Measurements from ENCODE around the gene HPS1. TPM values are rescaled to one million over a fixed set of nuclear protein-coding genes. Genes with fewer than 3 reads are reported as not detected.

HPS1 gene
- total RNA-seq, 2 donors from 2014 or later = 39.6 to 43.3 TPM

DNA sequence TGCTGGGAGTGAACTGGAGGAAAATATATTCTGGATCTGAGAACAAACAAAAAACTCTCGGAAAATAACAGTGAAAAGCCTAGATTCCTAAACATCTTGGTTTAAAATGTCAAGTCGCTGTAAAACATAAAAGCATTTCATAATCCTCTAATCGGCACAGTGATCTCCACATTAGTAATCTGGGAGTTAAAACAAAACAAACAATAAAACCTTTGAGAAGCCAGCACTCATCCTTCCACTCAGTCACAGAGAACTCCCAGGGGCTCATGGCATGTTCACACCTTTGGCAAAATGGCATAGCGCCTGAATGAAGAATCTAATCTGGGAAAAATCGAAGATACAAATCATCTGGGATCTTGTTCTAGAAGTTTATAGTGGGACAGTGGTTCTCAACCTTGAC, 24.1 kb upstream of the HPS1 start:
- H3K27me3 Mint-ChIP-seq (ENCODE audit: insufficient read depth) = peaks cover 37% of the 10 kb centered on the region
- H3K4me1 ChIP-seq (ENCODE audit: control insufficient read depth, insufficient read depth, low read length) = no peaks in the 10 kb centered on the region
- H3K27me3 ChIP-seq (ENCODE audit: control insufficient read depth, insufficient read depth, low read length, poor library complexity, severe bottlenecking) = peaks cover 31% of the 10 kb centered on the region
- H3K27ac ChIP-seq (ENCODE audit: low read depth, low read length) = no peak overlapping the region
- no peak overlapping the region for H3K27ac Mint-ChIP-seq
- DNase-seq = no peak
- TF ChIP-seq, protein P1, sequence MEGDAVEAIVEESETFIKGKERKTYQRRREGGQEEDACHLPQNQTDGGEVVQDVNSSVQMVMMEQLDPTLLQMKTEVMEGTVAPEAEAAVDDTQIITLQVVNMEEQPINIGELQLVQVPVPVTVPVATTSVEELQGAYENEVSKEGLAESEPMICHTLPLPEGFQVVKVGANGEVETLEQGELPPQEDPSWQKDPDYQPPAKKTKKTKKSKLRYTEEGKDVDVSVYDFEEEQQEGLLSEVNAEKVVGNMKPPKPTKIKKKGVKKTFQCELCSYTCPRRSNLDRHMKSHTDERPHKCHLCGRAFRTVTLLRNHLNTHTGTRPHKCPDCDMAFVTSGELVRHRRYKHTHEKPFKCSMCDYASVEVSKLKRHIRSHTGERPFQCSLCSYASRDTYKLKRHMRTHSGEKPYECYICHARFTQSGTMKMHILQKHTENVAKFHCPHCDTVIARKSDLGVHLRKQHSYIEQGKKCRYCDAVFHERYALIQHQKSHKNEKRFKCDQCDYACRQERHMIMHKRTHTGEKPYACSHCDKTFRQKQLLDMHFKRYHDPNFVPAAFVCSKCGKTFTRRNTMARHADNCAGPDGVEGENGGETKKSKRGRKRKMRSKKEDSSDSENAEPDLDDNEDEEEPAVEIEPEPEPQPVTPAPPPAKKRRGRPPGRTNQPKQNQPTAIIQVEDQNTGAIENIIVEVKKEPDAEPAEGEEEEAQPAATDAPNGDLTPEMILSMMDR (conservative IDR thresholded peaks at IDR 0.05) = no peak
- 89% methylated on average over 5 of the region's 5 CpGs for WGBS, 2 experiments (ENCODE audit: insufficient coverage in 1 of 2, insufficient read length in 1 of 2)
- no peaks in the 10 kb centered on the region for H3K36me3 Mint-ChIP-seq (ENCODE audit: low read depth)
- H3K9me3 Mint-ChIP-seq = no peaks in the 10 kb centered on the region
- H3K4me1 Mint-ChIP-seq = peaks cover 12% of the 10 kb centered on the region
- no peak overlapping the region for H3K4me3 ChIP-seq (ENCODE audit: low read length)
- H3K9ac ChIP-seq (ENCODE audit: extremely low read depth, low read length, poor library complexity, severe bottlenecking) = no peak overlapping the region
- H3K36me3 ChIP-seq (ENCODE audit: control insufficient read depth, insufficient read depth, low read length) = no peaks in the 10 kb centered on the region
- H3K4me3 Mint-ChIP-seq = no peak overlapping the region
- no peaks in the 10 kb centered on the region for H3K9me3 ChIP-seq (ENCODE audit: control insufficient read depth, low read length)

DNA sequence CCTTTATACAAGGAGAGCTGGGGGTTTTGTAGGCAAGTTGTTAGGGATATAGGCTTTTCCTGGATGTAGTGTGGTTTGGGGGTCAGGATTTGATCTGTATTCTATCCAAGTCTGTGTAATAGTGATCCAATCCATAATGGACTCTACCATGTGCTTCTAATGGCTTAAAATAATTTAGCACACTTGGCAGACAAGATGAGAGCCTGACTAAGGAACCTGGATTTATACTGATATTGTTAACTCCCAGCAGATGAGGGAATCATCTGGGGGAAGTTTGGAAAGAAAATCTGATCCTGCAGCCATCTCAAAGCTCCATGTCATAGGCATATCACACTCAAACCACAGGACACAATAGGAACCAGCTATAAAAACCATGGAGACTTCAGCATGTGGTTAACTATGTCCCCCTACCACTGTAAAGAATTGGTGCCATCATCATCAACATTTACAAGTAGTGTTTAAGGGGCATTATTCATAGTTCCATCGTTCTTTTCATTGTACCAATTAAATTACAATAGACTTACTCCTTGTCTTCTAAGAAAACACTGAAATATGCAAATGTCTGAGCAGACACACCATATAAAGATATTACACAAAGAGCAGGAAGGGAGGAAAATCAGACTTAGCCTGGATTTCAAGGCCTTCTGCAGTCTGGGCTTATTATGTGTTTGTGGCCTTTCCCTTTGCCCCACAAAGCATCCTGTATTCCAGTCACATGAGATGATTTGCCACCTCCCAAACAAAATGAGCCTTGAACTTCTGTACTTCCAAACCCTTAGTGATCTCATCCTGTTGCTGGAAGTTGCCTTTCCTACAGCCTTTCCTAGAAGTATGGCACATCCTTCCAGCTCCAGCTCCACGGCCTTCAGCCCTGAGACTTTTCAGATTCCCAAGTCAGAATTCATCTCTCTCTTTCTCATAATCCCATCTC, 22.5 kb upstream of the HPS1 start:
- Mint-ChIP-seq H3K27ac (no peak overlapping the region), H3K4me3 (no peak overlapping the region), H3K4me1 (peaks cover 19% of the 10 kb centered on the region), H3K27me3 (ENCODE audit: insufficient read depth) (peaks cover 44% of the 10 kb centered on the region), H3K36me3 (ENCODE audit: low read depth) (no peaks in the 10 kb centered on the region), H3K9me3 (no peaks in the 10 kb centered on the region)
- H3K9me3 ChIP-seq (ENCODE audit: control insufficient read depth, low read length) = no peaks in the 10 kb centered on the region
- peaks cover 35% of the 10 kb centered on the region for H3K27me3 ChIP-seq (ENCODE audit: control insufficient read depth, insufficient read depth, low read length, poor library complexity, severe bottlenecking)
- no peak overlapping the region for H3K27ac ChIP-seq (ENCODE audit: low read depth, low read length)
- H3K9ac ChIP-seq (ENCODE audit: extremely low read depth, low read length, poor library complexity, severe bottlenecking) = no peak overlapping the region
- 86% methylated on average over 2 of the region's 2 CpGs; no CpG with 5 or more reads in 1 of the 2 experiments for WGBS, 2 experiments (ENCODE audit: insufficient coverage in 1 of 2, insufficient read length in 1 of 2)
- no peaks in the 10 kb centered on the region for H3K36me3 ChIP-seq (ENCODE audit: control insufficient read depth, insufficient read depth, low read length)
- no peak overlapping the region for H3K4me3 ChIP-seq (ENCODE audit: low read length)
- H3K4me1 ChIP-seq (ENCODE audit: control insufficient read depth, insufficient read depth, low read length) = no peaks in the 10 kb centered on the region
- TF ChIP-seq, protein P1 (conservative IDR thresholded peaks at IDR 0.05) = no peak
- DNase-seq = no peak

DNA sequence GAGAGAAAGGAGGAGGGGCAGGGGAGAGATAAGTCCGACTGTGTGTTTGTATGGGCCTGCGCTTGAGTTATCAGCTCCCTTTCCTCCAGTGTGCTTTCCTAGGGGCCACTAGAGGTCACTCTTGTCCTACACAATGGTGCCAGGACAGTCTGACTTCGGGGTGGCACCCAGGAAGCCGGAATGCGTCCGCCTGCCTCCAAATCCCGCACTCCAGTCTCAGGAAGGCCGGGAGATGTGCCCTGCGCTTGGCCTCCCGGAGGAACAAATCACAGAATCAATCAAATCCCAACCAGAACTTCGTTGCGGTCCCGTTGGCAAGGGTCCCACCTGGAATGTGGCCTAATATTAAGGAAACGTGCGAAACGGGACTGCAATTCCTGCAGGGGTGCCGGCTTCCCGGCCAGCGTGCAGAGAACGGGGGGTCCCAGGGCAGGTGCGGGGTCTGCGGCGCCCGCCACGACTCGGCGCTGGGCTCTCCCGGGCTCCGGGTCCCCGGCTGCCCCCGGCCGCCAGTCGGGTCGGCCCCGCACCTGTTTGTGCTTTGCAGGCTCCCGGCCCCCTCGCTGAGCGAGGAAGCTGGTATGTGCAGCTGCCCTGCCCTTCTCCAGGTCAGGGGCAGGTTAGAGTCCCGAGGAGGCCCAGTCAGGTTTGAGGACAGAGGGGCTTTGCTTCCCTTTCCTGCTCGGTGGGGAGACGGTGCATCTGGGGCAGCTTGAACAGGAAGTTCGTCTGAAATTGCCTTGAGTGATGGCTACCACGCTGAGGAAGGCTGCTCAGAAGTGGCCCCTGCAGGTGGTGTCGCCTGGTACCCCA, 21.0 kb upstream of the HPS1 start:
- Histone ChIP-seq H3K9me3 (ENCODE audit: control insufficient read depth, low read length) (no peaks in the 10 kb centered on the region), H3K27ac (ENCODE audit: low read depth, low read length) (no peak overlapping the region), H3K36me3 (ENCODE audit: control insufficient read depth, insufficient read depth, low read length) (no peaks in the 10 kb centered on the region), H3K4me1 (ENCODE audit: control insufficient read depth, insufficient read depth, low read length) (no peaks in the 10 kb centered on the region), H3K27me3 (ENCODE audit: control insufficient read depth, insufficient read depth, low read length, poor library complexity, severe bottlenecking) (peaks cover 41% of the 10 kb centered on the region), H3K4me3 (ENCODE audit: low read length) (peak overlapping the region; percentile 69), H3K9ac (ENCODE audit: extremely low read depth, low read length, poor library complexity, severe bottlenecking) (no peak overlapping the region)
- H3K27me3 Mint-ChIP-seq (ENCODE audit: insufficient read depth) = peaks cover 58% of the 10 kb centered on the region
- peak; percentile 87 for DNase-seq
- peaks cover 19% of the 10 kb centered on the region for H3K4me1 Mint-ChIP-seq
- H3K27ac Mint-ChIP-seq = no peak overlapping the region
- TF ChIP-seq, protein P1 (conservative IDR thresholded peaks at IDR 0.05) = peak; percentile 93
- H3K9me3 Mint-ChIP-seq = no peaks in the 10 kb centered on the region
- peak overlapping the region; percentile 67 for H3K4me3 Mint-ChIP-seq
- no peaks in the 10 kb centered on the region for H3K36me3 Mint-ChIP-seq (ENCODE audit: low read depth)
- WGBS, 2 experiments (ENCODE audit: insufficient coverage in 1 of 2, insufficient read length in 1 of 2) = 17 to 36% methylated on average over 15 to 44 of the region's 44 CpGs

Data from endodermal cell (in vitro differentiated cells).